ENCODE results near the gene PPP2R3B. TPM values are rescaled to one million over a fixed set of nuclear protein-coding genes. Genes with fewer than 3 reads are reported as not detected.

PPP2R3B gene
- total and polyA plus RNA-seq, 2 of the 4 experiments (the other 2 are of a cell fraction): 13.2 to 13.3 TPM

DNA sequence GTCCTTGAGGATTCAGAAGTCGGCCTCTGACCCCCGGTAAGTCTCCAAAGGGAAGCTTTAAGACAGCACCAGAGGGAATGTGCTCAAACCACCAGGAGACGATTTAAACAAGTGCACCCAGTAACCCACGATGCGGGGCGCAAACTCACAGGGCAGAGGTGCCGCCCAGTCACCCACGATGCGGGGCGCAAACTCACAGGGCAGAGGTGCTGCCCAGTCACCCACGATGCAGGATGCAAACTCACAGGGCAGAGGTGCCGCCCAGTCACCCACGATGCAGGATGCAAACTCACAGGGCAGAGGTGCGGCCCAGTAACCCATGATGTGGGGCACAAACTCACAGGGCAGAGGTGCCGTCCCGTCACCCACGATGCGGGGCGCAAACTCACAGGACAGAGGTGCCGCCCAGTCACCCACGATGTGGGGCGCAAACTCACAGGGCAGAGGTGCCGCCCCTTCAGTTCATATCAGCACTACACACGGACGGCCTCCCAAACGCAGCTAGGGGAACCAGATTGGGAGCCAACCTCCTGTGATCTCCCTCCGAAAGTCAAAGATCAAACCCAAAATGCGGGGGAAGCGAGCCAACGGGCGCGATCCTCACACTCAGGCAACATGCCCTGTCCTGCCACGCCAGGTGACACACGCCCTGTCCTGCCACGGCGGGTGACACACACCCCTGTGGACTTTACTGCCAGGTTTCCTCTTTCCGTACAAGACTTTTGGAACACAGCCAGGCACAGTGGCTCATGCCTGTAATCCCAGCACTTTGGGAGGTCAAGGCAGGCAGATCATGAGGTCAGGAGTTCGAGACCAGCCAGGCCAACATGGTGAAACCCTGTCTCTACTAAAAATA lies 11.3 kb downstream of the PPP2R3B start:
- H2AK5ac ChIP-seq (ENCODE audit: low read depth, low read length): no peak overlapping the region
- H3K27ac ChIP-seq (ENCODE audit: insufficient read depth, low read length): no peak overlapping the region
- H2AK9ac ChIP-seq (replicated peaks; ENCODE audit: low read depth, low read length, poor library complexity): no peak overlapping the region
- peaks cover 16% of the 10 kb centered on the region for H4K20me1 ChIP-seq (ENCODE audit: insufficient read depth, low read length)
- peaks cover 6 to 10% of the 10 kb centered on the region in 2 experiments; a peak in 2 of 4 replicates for H3K79me1 ChIP-seq (ENCODE audit: low read depth in 1 of 2, low read length in 2 of 2)
- no peak overlapping the region for H3K18ac ChIP-seq (ENCODE audit: low read depth, low read length)
- 87% methylated on average over 30 of the region's 38 CpGs; no CpG with 5 or more reads in 1 of the 2 experiments for WGBS, 2 experiments (ENCODE audit: extremely low coverage in 2 of 2, insufficient read length in 1 of 2)
- H4K8ac ChIP-seq (ENCODE audit: low read depth in 2 of 2, low read length in 2 of 2): no peak overlapping the region
- no peaks in the 10 kb centered on the region for H3K9me3 ChIP-seq (ENCODE audit: control insufficient read depth, insufficient read depth, low read length)
- peaks cover 4% of the 10 kb centered on the region; the same call in 1 of the 2 replicates for H3K4me1 ChIP-seq (ENCODE audit: control insufficient read depth, insufficient read depth, low read length)
- H2BK120ac ChIP-seq (ENCODE audit: low read depth, low read length): no peak overlapping the region
- no peak overlapping the region for H2BK15ac ChIP-seq (ENCODE audit: low read depth, low read length)
- no peak for ATAC-seq (ENCODE audit: low read depth)
- peaks cover 5% of the 10 kb centered on the region; the same call in 1 of the 2 replicates for H3K27me3 ChIP-seq (ENCODE audit: control insufficient read depth, insufficient read depth, low read length)
- H2AFZ ChIP-seq (replicated peaks; ENCODE audit: low read length, poor library complexity): no peak overlapping the region
- no peak overlapping the region for H3K56ac ChIP-seq (ENCODE audit: extremely low read depth, insufficient read depth, low read length)
- H4K5ac ChIP-seq (ENCODE audit: low read depth, low read length): no peak overlapping the region
- no peak overlapping the region for H3K14ac ChIP-seq (replicated peaks; ENCODE audit: low read depth, low read length)
- CTCF ChIA-PET: no interaction called here
- H3K9me1 ChIP-seq (ENCODE audit: insufficient read depth, low read length): peaks cover 7% of the 10 kb centered on the region
- H2BK5ac ChIP-seq (ENCODE audit: low read depth, low read length, poor library complexity, severe bottlenecking): no peak overlapping the region
- no peaks in the 10 kb centered on the region for H3K36me3 ChIP-seq (ENCODE audit: control insufficient read depth, insufficient read depth, low read length)
- no peak overlapping the region for H3K23ac ChIP-seq (ENCODE audit: low read depth, low read length)
- no peak for DNase-seq
- intact Hi-C loops (cut with micrococcal nuclease): no loop called here
- no peak overlapping the region for H3K9ac ChIP-seq (ENCODE audit: low read depth, low read length)
- H3K4me3 ChIP-seq (ENCODE audit: insufficient read depth, low read depth, low read length): no peak overlapping the region
- in situ Hi-C loops (cut with MboI; ENCODE audit: low sequenced_read_pairs): no loop called here
- no TSS peak for BruUV-seq (replicated peaks)
- dilution Hi-C loops (cut with HindIII; ENCODE audit: low sequenced_read_pairs, unreplicated experiment): no loop called here
- no peak overlapping the region for H3K4me2 ChIP-seq (ENCODE audit: low read depth, low read length)
- H4K91ac ChIP-seq (ENCODE audit: insufficient read depth, low read depth, low read length): no peak overlapping the region
- POLR2A ChIA-PET (ENCODE audit: unreplicated experiment): no interaction called here
- no peak overlapping the region for H2BK20ac ChIP-seq (ENCODE audit: low read depth, low read length)
- H3K4ac ChIP-seq (ENCODE audit: low read depth, low read length): no peak overlapping the region
- no peak for TF ChIP-seq FOS (IDR thresholded peaks at IDR 0.05; ENCODE audit: low read depth, low read length)
- TF ChIP-seq MXI1 (IDR thresholded peaks at IDR 0.05; ENCODE audit: borderline replicate concordance, low read depth, low read length): no peak
- no peak for TF ChIP-seq SMC3 (IDR thresholded peaks at IDR 0.05; ENCODE audit: low read depth, low read length)
- TF ChIP-seq RCOR1 (IDR thresholded peaks at IDR 0.05; ENCODE audit: insufficient replicate concordance, low read length): no peak
- TF ChIP-seq CEBPB (IDR thresholded peaks at IDR 0.05; ENCODE audit: low read depth, low read length): no peak
- TF ChIP-seq, protein P1, sequence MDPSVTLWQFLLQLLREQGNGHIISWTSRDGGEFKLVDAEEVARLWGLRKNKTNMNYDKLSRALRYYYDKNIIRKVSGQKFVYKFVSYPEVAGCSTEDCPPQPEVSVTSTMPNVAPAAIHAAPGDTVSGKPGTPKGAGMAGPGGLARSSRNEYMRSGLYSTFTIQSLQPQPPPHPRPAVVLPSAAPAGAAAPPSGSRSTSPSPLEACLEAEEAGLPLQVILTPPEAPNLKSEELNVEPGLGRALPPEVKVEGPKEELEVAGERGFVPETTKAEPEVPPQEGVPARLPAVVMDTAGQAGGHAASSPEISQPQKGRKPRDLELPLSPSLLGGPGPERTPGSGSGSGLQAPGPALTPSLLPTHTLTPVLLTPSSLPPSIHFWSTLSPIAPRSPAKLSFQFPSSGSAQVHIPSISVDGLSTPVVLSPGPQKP (IDR thresholded peaks at IDR 0.05; ENCODE audit: borderline replicate concordance, low read depth, low read length): no peak
- no peak for TF ChIP-seq NFE2L2 (IDR thresholded peaks at IDR 0.05; ENCODE audit: low read depth, low read length)
- no peak for TF ChIP-seq MAFK (IDR thresholded peaks at IDR 0.05; ENCODE audit: low read depth, low read length)
- TF ChIP-seq, protein P2, sequence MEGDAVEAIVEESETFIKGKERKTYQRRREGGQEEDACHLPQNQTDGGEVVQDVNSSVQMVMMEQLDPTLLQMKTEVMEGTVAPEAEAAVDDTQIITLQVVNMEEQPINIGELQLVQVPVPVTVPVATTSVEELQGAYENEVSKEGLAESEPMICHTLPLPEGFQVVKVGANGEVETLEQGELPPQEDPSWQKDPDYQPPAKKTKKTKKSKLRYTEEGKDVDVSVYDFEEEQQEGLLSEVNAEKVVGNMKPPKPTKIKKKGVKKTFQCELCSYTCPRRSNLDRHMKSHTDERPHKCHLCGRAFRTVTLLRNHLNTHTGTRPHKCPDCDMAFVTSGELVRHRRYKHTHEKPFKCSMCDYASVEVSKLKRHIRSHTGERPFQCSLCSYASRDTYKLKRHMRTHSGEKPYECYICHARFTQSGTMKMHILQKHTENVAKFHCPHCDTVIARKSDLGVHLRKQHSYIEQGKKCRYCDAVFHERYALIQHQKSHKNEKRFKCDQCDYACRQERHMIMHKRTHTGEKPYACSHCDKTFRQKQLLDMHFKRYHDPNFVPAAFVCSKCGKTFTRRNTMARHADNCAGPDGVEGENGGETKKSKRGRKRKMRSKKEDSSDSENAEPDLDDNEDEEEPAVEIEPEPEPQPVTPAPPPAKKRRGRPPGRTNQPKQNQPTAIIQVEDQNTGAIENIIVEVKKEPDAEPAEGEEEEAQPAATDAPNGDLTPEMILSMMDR (conservative IDR thresholded peaks at IDR 0.05; ENCODE audit: low read depth, low read length): no peak
- no peak for TF ChIP-seq POLR2A (IDR thresholded peaks at IDR 0.05; ENCODE audit: low read depth, low read length)
- no peak for TF ChIP-seq BHLHE40 (IDR thresholded peaks at IDR 0.05; ENCODE audit: low read depth, low read length)
- TF ChIP-seq RFX5 (IDR thresholded peaks at IDR 0.05; ENCODE audit: low read depth, low read length): no peak
- TF ChIP-seq RAD21 (IDR thresholded peaks at IDR 0.05; ENCODE audit: low read length): no peak
- TF ChIP-seq, protein P3, sequence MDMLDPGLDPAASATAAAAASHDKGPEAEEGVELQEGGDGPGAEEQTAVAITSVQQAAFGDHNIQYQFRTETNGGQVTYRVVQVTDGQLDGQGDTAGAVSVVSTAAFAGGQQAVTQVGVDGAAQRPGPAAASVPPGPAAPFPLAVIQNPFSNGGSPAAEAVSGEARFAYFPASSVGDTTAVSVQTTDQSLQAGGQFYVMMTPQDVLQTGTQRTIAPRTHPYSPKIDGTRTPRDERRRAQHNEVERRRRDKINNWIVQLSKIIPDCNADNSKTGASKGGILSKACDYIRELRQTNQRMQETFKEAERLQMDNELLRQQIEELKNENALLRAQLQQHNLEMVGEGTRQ (IDR thresholded peaks at IDR 0.05; ENCODE audit: low read depth, low read length): no peak
- no peak for TF ChIP-seq MAZ (IDR thresholded peaks at IDR 0.05; ENCODE audit: borderline replicate concordance, low read depth, low read length)
